Vagina (tissue), 2 donors: ENCODE data around the gene SLC5A11. TPM values are rescaled to one million over a fixed set of nuclear protein-coding genes. Genes with fewer than 3 reads are reported as not detected.
"Not testable (repeated sequence)": the region's sequence is repeated elsewhere in the genome, so short reads cannot be mapped to it uniquely, and the experiment has no call there.

Source experiments
- DNase-seq, 2 donors: peaks; one replicate each; pipeline ENCODE4 v3.0.0-alpha.2; 2017; ENCODE audit errors: extremely low spot score in 2 of 2
- H3K27ac ChIP-seq: fragments of 200-600 bp; sonication (generic); one replicate; pipeline ENCODE4 v1.5.1; 2019
- H3K27me3 ChIP-seq: fragments of 200-600 bp; sonication (generic); one replicate; pipeline ENCODE4 v1.5.1; 2019
- H3K36me3 ChIP-seq, 2 donors: fragments of 200-600 bp; sonication (generic); one replicate each; pipeline ENCODE4 v1.5.1; 2017 to 2019
- H3K4me1 ChIP-seq: fragments of 200-600 bp; sonication (generic); one replicate; pipeline ENCODE4 v1.5.1; 2019
- H3K4me3 ChIP-seq, 2 donors: fragments of 200-600 bp; sonication (generic); 1 replicate in 1 of 2; 2 replicates in 1 of 2; pipeline ENCODE4 v1.5.1; 2016 to 2019
- H3K9me3 ChIP-seq: fragments of 200-600 bp; sonication (generic); one replicate; pipeline ENCODE4 v1.5.1; 2019
- POLR2A ChIP-seq, 2 donors: fragments of 450-650 bp; IDR thresholded peaks; one replicate each; pipeline ENCODE4 v1.6.1; 2017; ENCODE audit warnings: antibody characterized with exemption in 2 of 2, mild to moderate bottlenecking in 2 of 2, moderate library complexity in 2 of 2
- POLR2AphosphoS5 ChIP-seq, 2 donors: sonication (generic); formaldehyde crosslinking; IDR thresholded peaks; one replicate each; pipeline ENCODE4 v1.9.0; 2017; ENCODE audit warnings: antibody characterized with exemption in 2 of 2, mild to moderate bottlenecking in 2 of 2, low read depth in 1 of 2; ENCODE audit not compliant: insufficient read depth in 1 of 2
- intact Hi-C: fragments of 100-400 bp; cut with DNase I; formaldehyde crosslinking; loops from one replicate; pipeline ENCODE4 v1.15.1; 2023
- total RNA-seq: library from RNA; depleted of rRNA; stranded (reverse); fragments of >200 nt; gene quantifications from one replicate; pipeline ENCODE4 v1.2.3, GENCODE V29; 2016
- TF ChIP-seq, protein P1 (sequence below), 3 experiments: fragments of 450-650 bp in 2 of 3; fragments of 200-600 bp in 1 of 3; sonication (generic) in 1 of 3; IDR thresholded peaks; one replicate each; pipeline ENCODE4 v1.5.1; 2017 to 2019; ENCODE audit warnings: antibody characterized with exemption in 3 of 3, mild to moderate bottlenecking in 2 of 3, moderate library complexity in 2 of 3

The SLC5A11 gene
- total RNA-seq, 1 donor from 2014 or later = not detected

GRCh38 chr16:24810951-24811843 is 34.6 kb upstream of the SLC5A11 start:
- Histone ChIP-seq H3K27ac (peak overlapping the region; percentile 16), H3K4me1 (no peaks in the 10 kb centered on the region), H3K9me3 (no peaks in the 10 kb centered on the region), H3K27me3 (no peaks in the 10 kb centered on the region), H3K36me3 (peaks cover 14 to 81% of the 10 kb centered on the region in 2 donors), H3K4me3 (no peak overlapping the region)
- no peak for DNase-seq
- intact Hi-C loops = no loop called here
- TF ChIP-seq POLR2AphosphoS5 (IDR thresholded peaks at IDR 0.05; ENCODE audit: insufficient read depth in 1 of 2, low read depth in 1 of 2) = no peak
- TF ChIP-seq, protein P1, sequence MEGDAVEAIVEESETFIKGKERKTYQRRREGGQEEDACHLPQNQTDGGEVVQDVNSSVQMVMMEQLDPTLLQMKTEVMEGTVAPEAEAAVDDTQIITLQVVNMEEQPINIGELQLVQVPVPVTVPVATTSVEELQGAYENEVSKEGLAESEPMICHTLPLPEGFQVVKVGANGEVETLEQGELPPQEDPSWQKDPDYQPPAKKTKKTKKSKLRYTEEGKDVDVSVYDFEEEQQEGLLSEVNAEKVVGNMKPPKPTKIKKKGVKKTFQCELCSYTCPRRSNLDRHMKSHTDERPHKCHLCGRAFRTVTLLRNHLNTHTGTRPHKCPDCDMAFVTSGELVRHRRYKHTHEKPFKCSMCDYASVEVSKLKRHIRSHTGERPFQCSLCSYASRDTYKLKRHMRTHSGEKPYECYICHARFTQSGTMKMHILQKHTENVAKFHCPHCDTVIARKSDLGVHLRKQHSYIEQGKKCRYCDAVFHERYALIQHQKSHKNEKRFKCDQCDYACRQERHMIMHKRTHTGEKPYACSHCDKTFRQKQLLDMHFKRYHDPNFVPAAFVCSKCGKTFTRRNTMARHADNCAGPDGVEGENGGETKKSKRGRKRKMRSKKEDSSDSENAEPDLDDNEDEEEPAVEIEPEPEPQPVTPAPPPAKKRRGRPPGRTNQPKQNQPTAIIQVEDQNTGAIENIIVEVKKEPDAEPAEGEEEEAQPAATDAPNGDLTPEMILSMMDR (IDR thresholded peaks at IDR 0.05) = no peak
- TF ChIP-seq POLR2A (IDR thresholded peaks at IDR 0.05) = no peak

- H3K27ac ChIP-seq, intact Hi-C loops, DNase-seq, H3K9me3 ChIP-seq, H3K27me3 ChIP-seq, H3K4me3 ChIP-seq, H3K4me1 ChIP-seq: not testable (repeated sequence)
- peaks cover 7 to 80% of the 10 kb centered on the region in 2 donors for H3K36me3 ChIP-seq
These were observed 33.0 kb upstream of the SLC5A11 start for GRCh38 chr16:24812813-24813212.

GRCh38 chr16:24815021-24815420 is 30.7 kb upstream of the SLC5A11 start:
- TF ChIP-seq POLR2AphosphoS5 (IDR thresholded peaks at IDR 0.05; ENCODE audit: insufficient read depth in 1 of 2, low read depth in 1 of 2) (no peak), POLR2A (IDR thresholded peaks at IDR 0.05) (no peak)
- TF ChIP-seq, protein P1 (IDR thresholded peaks at IDR 0.05) = no peak
- no peak overlapping the region for H3K4me3 ChIP-seq
- no peaks in the 10 kb centered on the region for H3K4me1 ChIP-seq
- no peaks in the 10 kb centered on the region for H3K27me3 ChIP-seq
- no peak for DNase-seq
- H3K9me3 ChIP-seq = no peaks in the 10 kb centered on the region
- intact Hi-C loops = no loop called here
- peaks cover 3 to 68% of the 10 kb centered on the region in 2 donors for H3K36me3 ChIP-seq
- no peak overlapping the region for H3K27ac ChIP-seq

DNA sequence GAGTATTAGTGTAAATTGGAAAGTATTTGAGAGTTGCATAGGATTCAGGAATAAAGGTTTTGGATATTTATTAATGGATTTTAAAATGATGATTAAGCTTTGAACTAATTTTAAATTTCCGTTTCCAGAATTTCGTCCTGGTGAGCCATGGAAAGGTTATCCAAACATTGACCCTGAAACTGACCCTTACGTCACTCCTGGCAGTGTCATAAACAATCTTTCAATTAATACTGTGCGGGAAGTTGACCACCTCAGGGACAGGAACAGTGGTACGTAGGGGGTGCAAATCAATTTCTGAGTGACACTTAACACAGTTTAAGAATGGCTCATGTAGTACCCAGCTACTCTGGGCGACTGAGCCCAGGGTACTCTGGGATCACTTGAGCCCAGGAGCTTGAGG is 29.1 kb upstream of the SLC5A11 start:
- H3K36me3 ChIP-seq = peaks cover 3 to 73% of the 10 kb centered on the region in 2 donors
- no peak overlapping the region for H3K4me3 ChIP-seq
- TF ChIP-seq POLR2AphosphoS5 (IDR thresholded peaks at IDR 0.05; ENCODE audit: insufficient read depth in 1 of 2, low read depth in 1 of 2) (no peak), POLR2A (IDR thresholded peaks at IDR 0.05) (no peak)
- TF ChIP-seq, protein P1 (IDR thresholded peaks at IDR 0.05) = no peak
- no peaks in the 10 kb centered on the region for H3K9me3 ChIP-seq
- H3K27ac ChIP-seq = no peak overlapping the region
- H3K27me3 ChIP-seq = no peaks in the 10 kb centered on the region
- H3K4me1 ChIP-seq = no peaks in the 10 kb centered on the region
- intact Hi-C loops = no loop called here
- no peak for DNase-seq

- Histone ChIP-seq H3K4me1 (no peaks in the 10 kb centered on the region), H3K27me3 (no peaks in the 10 kb centered on the region), H3K9me3 (no peaks in the 10 kb centered on the region), H3K4me3 (no peak overlapping the region), H3K36me3 (peaks cover 8 to 82% of the 10 kb centered on the region in 2 donors), H3K27ac (peak overlapping the region; percentile 4)
- intact Hi-C loops = no loop called here
- DNase-seq = no peak
- TF ChIP-seq, protein P1 (IDR thresholded peaks at IDR 0.05) = no peak
- TF ChIP-seq POLR2AphosphoS5 (IDR thresholded peaks at IDR 0.05; ENCODE audit: insufficient read depth in 1 of 2, low read depth in 1 of 2) (no peak), POLR2A (IDR thresholded peaks at IDR 0.05) (no peak)
These were observed 26.2 kb upstream of the SLC5A11 start for GRCh38 chr16:24819462-24820040.
